ENCODE results near the gene SLC25A47.

DNA sequence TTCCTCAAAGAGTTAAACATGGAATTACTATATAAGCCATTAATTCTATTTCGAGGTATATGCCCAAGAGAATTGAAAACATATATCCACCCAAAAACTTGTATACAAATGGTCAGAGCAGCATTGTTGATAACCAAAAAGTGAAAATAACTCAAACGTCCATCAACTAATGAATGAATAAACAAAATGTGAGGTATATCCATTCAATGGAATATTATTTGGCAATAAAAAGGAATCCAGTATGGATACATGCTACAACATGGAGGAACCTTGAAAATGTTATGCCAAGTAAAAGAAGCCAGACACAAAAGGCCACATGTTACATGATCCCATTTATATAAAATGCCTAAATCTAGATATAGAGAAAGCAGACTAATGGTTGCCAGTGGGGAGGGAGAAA is 36.0 kb downstream of the SLC25A47 start:
- TF ChIP-seq POLR2A (IDR thresholded peaks at IDR 0.05) = no peak
- TF ChIP-seq, protein P1, sequence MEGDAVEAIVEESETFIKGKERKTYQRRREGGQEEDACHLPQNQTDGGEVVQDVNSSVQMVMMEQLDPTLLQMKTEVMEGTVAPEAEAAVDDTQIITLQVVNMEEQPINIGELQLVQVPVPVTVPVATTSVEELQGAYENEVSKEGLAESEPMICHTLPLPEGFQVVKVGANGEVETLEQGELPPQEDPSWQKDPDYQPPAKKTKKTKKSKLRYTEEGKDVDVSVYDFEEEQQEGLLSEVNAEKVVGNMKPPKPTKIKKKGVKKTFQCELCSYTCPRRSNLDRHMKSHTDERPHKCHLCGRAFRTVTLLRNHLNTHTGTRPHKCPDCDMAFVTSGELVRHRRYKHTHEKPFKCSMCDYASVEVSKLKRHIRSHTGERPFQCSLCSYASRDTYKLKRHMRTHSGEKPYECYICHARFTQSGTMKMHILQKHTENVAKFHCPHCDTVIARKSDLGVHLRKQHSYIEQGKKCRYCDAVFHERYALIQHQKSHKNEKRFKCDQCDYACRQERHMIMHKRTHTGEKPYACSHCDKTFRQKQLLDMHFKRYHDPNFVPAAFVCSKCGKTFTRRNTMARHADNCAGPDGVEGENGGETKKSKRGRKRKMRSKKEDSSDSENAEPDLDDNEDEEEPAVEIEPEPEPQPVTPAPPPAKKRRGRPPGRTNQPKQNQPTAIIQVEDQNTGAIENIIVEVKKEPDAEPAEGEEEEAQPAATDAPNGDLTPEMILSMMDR (IDR thresholded peaks at IDR 0.05) = no peak

All from body of pancreas (tissue), 4 donors.